ENCODE data around the gene LRRC75A. TPM values are rescaled to one million over a fixed set of nuclear protein-coding genes. Genes with fewer than 3 reads are reported as not detected.

Gene LRRC75A
- total and polyA plus RNA-seq, 7 donors: 2.2 to 40.5 (median 5.7) TPM

DNA sequence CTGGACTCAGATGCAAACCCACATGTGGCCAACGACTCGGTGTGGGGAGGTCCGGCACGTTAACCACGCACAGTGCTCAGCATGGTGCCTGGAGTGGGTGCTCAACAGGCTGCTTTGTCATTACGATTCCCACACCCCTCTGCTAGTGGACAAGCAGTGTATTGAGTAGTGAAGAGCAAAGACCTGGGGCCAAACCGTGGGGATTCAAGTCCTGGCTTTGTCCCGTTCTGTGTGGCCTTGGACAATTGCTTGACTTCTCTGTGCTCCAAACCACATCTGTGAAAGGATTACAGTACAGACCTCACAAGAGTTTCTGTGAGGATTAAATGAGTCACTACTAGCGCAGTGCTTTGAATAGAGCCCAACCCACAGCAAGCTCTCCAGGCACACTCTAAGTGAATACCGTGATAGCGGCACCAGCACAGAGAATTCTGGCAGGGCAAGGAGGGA is 42.8 kb downstream of the LRRC75A start:
- 84 to 85% methylated on average over 11 of the region's 11 CpGs for WGBS, 2 donors
- no peak for TF ChIP-seq EP300 (IDR thresholded peaks at IDR 0.05)
- TF ChIP-seq POLR2AphosphoS5 (IDR thresholded peaks at IDR 0.05): no peak
- TF ChIP-seq POLR2A (IDR thresholded peaks at IDR 0.05): no peak
- TF ChIP-seq, protein P1, sequence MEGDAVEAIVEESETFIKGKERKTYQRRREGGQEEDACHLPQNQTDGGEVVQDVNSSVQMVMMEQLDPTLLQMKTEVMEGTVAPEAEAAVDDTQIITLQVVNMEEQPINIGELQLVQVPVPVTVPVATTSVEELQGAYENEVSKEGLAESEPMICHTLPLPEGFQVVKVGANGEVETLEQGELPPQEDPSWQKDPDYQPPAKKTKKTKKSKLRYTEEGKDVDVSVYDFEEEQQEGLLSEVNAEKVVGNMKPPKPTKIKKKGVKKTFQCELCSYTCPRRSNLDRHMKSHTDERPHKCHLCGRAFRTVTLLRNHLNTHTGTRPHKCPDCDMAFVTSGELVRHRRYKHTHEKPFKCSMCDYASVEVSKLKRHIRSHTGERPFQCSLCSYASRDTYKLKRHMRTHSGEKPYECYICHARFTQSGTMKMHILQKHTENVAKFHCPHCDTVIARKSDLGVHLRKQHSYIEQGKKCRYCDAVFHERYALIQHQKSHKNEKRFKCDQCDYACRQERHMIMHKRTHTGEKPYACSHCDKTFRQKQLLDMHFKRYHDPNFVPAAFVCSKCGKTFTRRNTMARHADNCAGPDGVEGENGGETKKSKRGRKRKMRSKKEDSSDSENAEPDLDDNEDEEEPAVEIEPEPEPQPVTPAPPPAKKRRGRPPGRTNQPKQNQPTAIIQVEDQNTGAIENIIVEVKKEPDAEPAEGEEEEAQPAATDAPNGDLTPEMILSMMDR (IDR thresholded peaks at IDR 0.05): no peak
- no peak overlapping the region for H3K4me3 ChIP-seq
- peaks cover 0 to 31% (median under 1%) of the 10 kb centered on the region in 4 donors for H3K36me3 ChIP-seq
- peaks cover 0 to 16% (median 6%) of the 10 kb centered on the region in 4 donors for H3K4me1 ChIP-seq
- H3K9me3 ChIP-seq: no peaks in the 10 kb centered on the region
- intact Hi-C loops (cut with DNase I): no loop called here
- no peaks in the 10 kb centered on the region for H3K27me3 ChIP-seq
- no peak overlapping the region for H3K27ac ChIP-seq
- DNase-seq: no peak

DNA sequence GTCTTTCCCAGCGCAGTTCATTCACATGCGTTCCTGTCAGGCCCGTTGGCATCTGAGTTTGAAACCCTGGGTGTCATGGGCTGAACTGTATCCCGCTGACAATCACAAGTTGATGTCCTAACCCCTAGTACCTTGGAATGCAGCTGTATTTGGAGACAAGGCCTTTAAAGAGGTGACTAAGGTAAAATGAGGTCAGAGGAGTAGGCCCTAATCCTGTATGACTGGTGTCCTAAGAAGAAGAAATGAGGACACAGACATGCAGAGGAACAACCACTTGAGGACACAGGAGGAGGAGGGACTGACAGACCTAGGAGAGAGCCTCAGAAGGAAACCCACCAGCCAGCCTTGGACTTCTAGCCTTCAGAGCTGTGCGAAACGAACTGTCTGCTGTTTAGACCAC is 43.5 kb downstream of the LRRC75A start:
- H3K4me1 ChIP-seq: peaks cover 0 to 16% (median 9%) of the 10 kb centered on the region in 4 donors
- no peak overlapping the region for H3K27ac ChIP-seq
- H3K4me3 ChIP-seq: no peak overlapping the region
- no peaks in the 10 kb centered on the region for H3K9me3 ChIP-seq
- intact Hi-C loops (cut with DNase I): no loop called here
- no peak for TF ChIP-seq EP300 (IDR thresholded peaks at IDR 0.05)
- no peak for TF ChIP-seq POLR2AphosphoS5 (IDR thresholded peaks at IDR 0.05)
- TF ChIP-seq, protein P1 (IDR thresholded peaks at IDR 0.05): no peak
- TF ChIP-seq POLR2A (IDR thresholded peaks at IDR 0.05): no peak
- DNase-seq: no peak
- 85 to 88% methylated on average over 6 of the region's 6 CpGs for WGBS, 2 donors
- no peaks in the 10 kb centered on the region for H3K27me3 ChIP-seq
- H3K36me3 ChIP-seq: peaks cover 0 to 37% (median 4%) of the 10 kb centered on the region in 4 donors

- H3K27ac ChIP-seq: no peak overlapping the region
- 76 to 87% methylated on average over 8 of the region's 8 CpGs for WGBS, 2 donors
- TF ChIP-seq POLR2AphosphoS5 (IDR thresholded peaks at IDR 0.05) (no peak), EP300 (IDR thresholded peaks at IDR 0.05) (no peak), POLR2A (IDR thresholded peaks at IDR 0.05) (no peak)
- TF ChIP-seq, protein P1 (IDR thresholded peaks at IDR 0.05): no peak
- DNase-seq: no peak
- H3K27me3 ChIP-seq: no peaks in the 10 kb centered on the region
- no peak overlapping the region for H3K4me3 ChIP-seq
- H3K9me3 ChIP-seq: no peaks in the 10 kb centered on the region
- H3K4me1 ChIP-seq: peaks cover 0 to 21% (median 8%) of the 10 kb centered on the region in 4 donors
- intact Hi-C loops (cut with DNase I): no loop called here
- peaks cover 0 to 46% (median 7%) of the 10 kb centered on the region in 4 donors for H3K36me3 ChIP-seq
Observed at GRCh38 chr17:16447676-16448075, 44.3 kb downstream of the LRRC75A start.

- H3K9me3 ChIP-seq: no peaks in the 10 kb centered on the region
- intact Hi-C loops (cut with DNase I): no loop called here
- H3K4me1 ChIP-seq: peaks cover 0 to 33% (median 18%) of the 10 kb centered on the region in 4 donors
- H3K36me3 ChIP-seq: peaks cover 4 to 58% (median 17%) of the 10 kb centered on the region in 4 donors
- H3K4me3 ChIP-seq: no peak overlapping the region
- no peak for DNase-seq
- TF ChIP-seq EP300 (IDR thresholded peaks at IDR 0.05) (no peak), POLR2AphosphoS5 (IDR thresholded peaks at IDR 0.05) (no peak), POLR2A (IDR thresholded peaks at IDR 0.05) (no peak)
- TF ChIP-seq, protein P1 (IDR thresholded peaks at IDR 0.05): no peak
- H3K27me3 ChIP-seq: no peaks in the 10 kb centered on the region
- no peak overlapping the region for H3K27ac ChIP-seq
- 84 to 89% methylated on average over 12 of the region's 12 CpGs for WGBS, 2 donors
Observed at GRCh38 chr17:16446338-16446983, 45.5 kb downstream of the LRRC75A start.
